ENCODE data around the gene ABCB11.

- TF ChIP-seq CTCF (conservative IDR thresholded peaks at IDR 0.05; ENCODE audit: low read depth, low read length): no peak
- no peak for TF ChIP-seq EZH2 (IDR thresholded peaks at IDR 0.05; ENCODE audit: borderline replicate concordance, low read depth, low read length, poor library complexity, severe bottlenecking)
Measured at GRCh38 chr2:169069833-169070232, 38.7 kb upstream of the ABCB11 start.

Data from A673 (cell line).